H9 (cell line): Measurements from ENCODE around the gene STIL. TPM values are rescaled to one million over a fixed set of nuclear protein-coding genes. Genes with fewer than 3 reads are reported as not detected.

Experiments
- DNase-seq: peaks from one replicate; pipeline ENCODE4 v3.0.0-alpha.2; 2017
- H2AFZ ChIP-seq: one replicate; pipeline ENCODE4 v1.6.1; 2013; ENCODE audit warnings: mild to moderate bottlenecking, low read length, control low read depth, moderate library complexity
- H2AK5ac ChIP-seq: 2 replicates; pipeline ENCODE4 v1.6.1; 2013; ENCODE audit warnings: low read length, control low read depth, mixed read lengths; ENCODE audit not compliant: insufficient read length
- H2BK120ac ChIP-seq: one replicate; pipeline ENCODE4 v1.6.1; 2013; ENCODE audit warnings: low read depth, mild to moderate bottlenecking, low read length, control low read depth, inconsistent platforms; ENCODE audit not compliant: poor library complexity, severe bottlenecking
- H2BK12ac ChIP-seq: 2 replicates; pipeline ENCODE4 v1.6.1; 2013; ENCODE audit warnings: low read length, control low read depth, mixed read lengths, low read depth; ENCODE audit not compliant: insufficient read length
- H2BK15ac ChIP-seq: 2 replicates; pipeline ENCODE4 v1.6.1; 2013; ENCODE audit warnings: low read depth, low read length, control low read depth
- H2BK20ac ChIP-seq: one replicate; pipeline ENCODE4 v1.6.1; 2013; ENCODE audit warnings: low read depth, mild to moderate bottlenecking, low read length, control low read depth, inconsistent platforms; ENCODE audit not compliant: poor library complexity, severe bottlenecking
- H2BK5ac ChIP-seq: 2 replicates; pipeline ENCODE4 v1.6.1; 2013; ENCODE audit warnings: low read length, control low read depth, mixed read lengths; ENCODE audit not compliant: insufficient read length
- H3K14ac ChIP-seq: 2 replicates; pipeline ENCODE4 v1.6.1; 2013; ENCODE audit warnings: low read length, control low read depth; ENCODE audit not compliant: insufficient read depth
- H3K18ac ChIP-seq: 2 replicates; pipeline ENCODE4 v1.6.1; 2013; ENCODE audit warnings: low read depth, mild to moderate bottlenecking, mixed read lengths, low read length, control low read depth; ENCODE audit not compliant: insufficient read length
- H3K23ac ChIP-seq: 2 replicates; pipeline ENCODE4 v1.6.1; 2013; ENCODE audit warnings: low read length, control low read depth, mixed read lengths, low read depth; ENCODE audit not compliant: insufficient read length
- H3K23me2 ChIP-seq: 2 replicates; pipeline ENCODE4 v1.6.1; 2013; ENCODE audit warnings: low read depth, mild to moderate bottlenecking, mixed read lengths, low read length, control low read depth; ENCODE audit not compliant: insufficient read length, poor library complexity, severe bottlenecking
- H3K27ac ChIP-seq: 2 replicates; pipeline ENCODE4 v1.5.1; 2013; ENCODE audit warnings: low read length, control low read depth, mixed read lengths, low read depth; ENCODE audit not compliant: insufficient read length
- H3K27me3 ChIP-seq: 2 replicates; pipeline ENCODE4 v1.6.1; 2013; ENCODE audit warnings: low read length, control low read depth, inconsistent platforms; ENCODE audit not compliant: insufficient read depth
- H3K4ac ChIP-seq: 2 replicates; pipeline ENCODE4 v1.6.1; 2013; ENCODE audit warnings: low read depth, mild to moderate bottlenecking, control low read depth, inconsistent platforms, low read length, moderate library complexity
- H3K4me1 ChIP-seq: 2 replicates; pipeline ENCODE4 v1.6.1; 2013; ENCODE audit warnings: low read length, control low read depth, inconsistent platforms; ENCODE audit not compliant: insufficient read depth
- H3K4me2 ChIP-seq: 2 replicates; pipeline ENCODE4 v1.6.1; 2013; ENCODE audit warnings: low read length, control low read depth, mixed read lengths; ENCODE audit not compliant: insufficient read length, insufficient read depth
- H3K56ac ChIP-seq: 2 replicates; pipeline ENCODE4 v1.6.1; 2013; ENCODE audit warnings: low read depth, mild to moderate bottlenecking, mixed read lengths, low read length, control low read depth; ENCODE audit not compliant: insufficient read length
- H3K79me1 ChIP-seq: 2 replicates; pipeline ENCODE4 v1.6.1; 2013; ENCODE audit warnings: low read depth, mild to moderate bottlenecking, moderate library complexity, low read length, control low read depth, inconsistent platforms; ENCODE audit not compliant: insufficient read depth, poor library complexity, severe bottlenecking
- H3K79me2 ChIP-seq: 2 replicates; pipeline ENCODE4 v1.6.1; 2013; ENCODE audit warnings: low read length, control low read depth, inconsistent platforms; ENCODE audit not compliant: insufficient read depth
- H3K9ac ChIP-seq: 2 replicates; pipeline ENCODE4 v1.6.1; 2013; ENCODE audit warnings: low read length, control low read depth, mixed read lengths; ENCODE audit not compliant: insufficient read length; ENCODE audit errors: extremely low read depth
- H3K9me3 ChIP-seq: one replicate; pipeline ENCODE4 v1.6.1; 2013; ENCODE audit warnings: low read depth, low read length, inconsistent platforms; ENCODE audit not compliant: control insufficient read depth
- H3T11ph ChIP-seq: one replicate; pipeline ENCODE4 v1.6.1; 2013; ENCODE audit warnings: mild to moderate bottlenecking, low read length, control low read depth, inconsistent platforms
- H4K20me1 ChIP-seq: one replicate; pipeline ENCODE4 v1.6.1; 2013; ENCODE audit not compliant: control insufficient read depth, insufficient read length, insufficient read depth
- H4K5ac ChIP-seq: 2 replicates; pipeline ENCODE4 v1.6.1; 2013; ENCODE audit warnings: low read depth, mild to moderate bottlenecking, mixed read lengths, low read length, control low read depth; ENCODE audit not compliant: insufficient read length
- H4K8ac ChIP-seq: replicated peaks from 2 replicates; pipeline ENCODE4 v1.6.1; 2013; ENCODE audit warnings: low read length, control low read depth, mixed read lengths, low read depth; ENCODE audit not compliant: insufficient read length
- H4K91ac ChIP-seq: 2 replicates; pipeline ENCODE4 v1.6.1; 2013; ENCODE audit warnings: low read depth, mild to moderate bottlenecking, moderate library complexity, mixed read lengths, low read length, control low read depth; ENCODE audit not compliant: insufficient read length
- H3K27ac Mint-ChIP-seq, 3 experiments: 2 replicates in 2 of 3; 3 replicates in 1 of 3; pipeline ENCODE4 v1.8.0; 2020 to 2021; ENCODE audit warnings: mixed read lengths in 3 of 3, mild to moderate bottlenecking in 1 of 3, moderate library complexity in 1 of 3
- H3K27me3 Mint-ChIP-seq: 2 replicates; pipeline ENCODE4 v1.8.0; 2021; ENCODE audit warnings: low read depth, mild to moderate bottlenecking, moderate library complexity, mixed read lengths
- H3K36me3 Mint-ChIP-seq, 3 experiments: 2 replicates in 2 of 3; 3 replicates in 1 of 3; pipeline ENCODE4 v1.8.0; 2020 to 2021; ENCODE audit warnings: low read depth in 3 of 3, mixed read lengths in 3 of 3; ENCODE audit not compliant: insufficient read depth in 1 of 3
- H3K4me1 Mint-ChIP-seq, 2 experiments: 2 replicates each; pipeline ENCODE4 v1.8.0; 2020; ENCODE audit warnings: mixed read lengths in 2 of 2
- H3K4me3 Mint-ChIP-seq, 2 experiments: 2 replicates in 1 of 2; 3 replicates in 1 of 2; pipeline ENCODE4 v1.8.0; 2020 to 2021; ENCODE audit warnings: mild to moderate bottlenecking in 2 of 2, mixed read lengths in 2 of 2, moderate library complexity in 1 of 2
- H3K9me3 Mint-ChIP-seq, 2 experiments: 2 replicates in 1 of 2; 3 replicates in 1 of 2; pipeline ENCODE4 v1.8.0; 2020; ENCODE audit warnings: mild to moderate bottlenecking in 2 of 2, mixed read lengths in 2 of 2, moderate library complexity in 1 of 2
- CTCF ChIP-seq: fragments of 200-600 bp; sonication (generic); conservative IDR thresholded peaks from 3 replicates; pipeline ENCODE4 v1.8.0; 2021; ENCODE audit warnings: antibody characterized with exemption, mild to moderate bottlenecking
- WGBS: extraction: QIAGEN DNeasy Blood & Tissue Kit; methylation state at CpG from one replicate; pipeline ENCODE4 v1.1.7; 2013; ENCODE audit warnings: missing lambda C conversion rate, low lambda C conversion rate, mixed read lengths; ENCODE audit not compliant: insufficient read length; ENCODE audit errors: extremely low coverage; 5-methylcytosine and 5-hydroxymethylcytosine counted together
- total RNA-seq: library from RNA; stranded (reverse); gene quantifications from 2 replicates; pipeline ENCODE4 v1.2.1, GENCODE V29; 2021

Gene STIL
- total RNA-seq, 1 experiment from 2014 or later, result 26.6 TPM

- H3K79me2 ChIP-seq, result peaks cover 2% of the 10 kb centered on the region; the same call in 1 of the 2 replicates
- no peaks in the 10 kb centered on the region for H3K27me3 Mint-ChIP-seq
- H2AFZ ChIP-seq, result no peak overlapping the region
- H3K9me3 Mint-ChIP-seq, result no peaks in the 10 kb centered on the region; a peak in 1 of 5 replicates
- H3K4me2 ChIP-seq, result peak overlapping the region; percentile 81
- TF ChIP-seq CTCF, result no peak
- WGBS, result no CpG with 5 or more reads among the region's 19 CpGs
- H3K14ac ChIP-seq, result peak overlapping the region; percentile 69; the same call in 1 of the 2 replicates
- peak overlapping the region; percentile 66 for H3K27ac ChIP-seq
- H4K8ac ChIP-seq, result no peak overlapping the region
- no peak overlapping the region for H2BK120ac ChIP-seq
- no peak overlapping the region for H3K23ac ChIP-seq
- no peak overlapping the region for H3K27ac Mint-ChIP-seq
- H3K27me3 ChIP-seq, result no peaks in the 10 kb centered on the region
- H3K79me1 ChIP-seq, result no peaks in the 10 kb centered on the region
- H3K23me2 ChIP-seq, result peaks cover 7% of the 10 kb centered on the region
- peaks cover 2% of the 10 kb centered on the region; the same call in 1 of the 2 replicates for H3K4me1 ChIP-seq
- no peak overlapping the region for H2BK5ac ChIP-seq
- no peak overlapping the region for H3K18ac ChIP-seq
- DNase-seq, result no peak
- H2BK12ac ChIP-seq, result no peak overlapping the region
- H3K9me3 ChIP-seq, result no peaks in the 10 kb centered on the region
- H3K56ac ChIP-seq, result no peak overlapping the region
- no peak overlapping the region for H2BK20ac ChIP-seq
- no peak overlapping the region for H4K5ac ChIP-seq
- H4K20me1 ChIP-seq, result no peaks in the 10 kb centered on the region
- no peak overlapping the region for H3T11ph ChIP-seq
- peaks cover 6 to 9% of the 10 kb centered on the region in 2 experiments for H3K4me1 Mint-ChIP-seq
- peak overlapping the region; percentile 63 for H3K9ac ChIP-seq
- H3K36me3 Mint-ChIP-seq, result no peaks in the 10 kb centered on the region; a peak in 1 of 7 replicates
- no peak overlapping the region for H2AK5ac ChIP-seq
- no peak overlapping the region for H3K4me3 Mint-ChIP-seq
- H4K91ac ChIP-seq, result no peak overlapping the region
- H3K4ac ChIP-seq, result no peak overlapping the region
- no peak overlapping the region for H2BK15ac ChIP-seq
Measured at GRCh38 chr1:47332779-47333577, 19.0 kb upstream of the STIL start.
